Measurements from ENCODE around the gene RAB3GAP1.
A peak's percentile ranks its signal among the peaks of the same experiment; 100 is the strongest.
"Not testable (repeated sequence)": the region's sequence is repeated elsewhere in the genome, so short reads cannot be mapped to it uniquely, and the experiment has no call there.

Gene RAB3GAP1

GRCh38 chr2:135052042-135052876 is at the start of gene RAB3GAP1:
Gene RAB3GAP1 (plus strand): TSS chr2:135052292. CDS start chr2:135052308, 16 bp downstream.
- DNase-seq: peak; percentile 85

GRCh38 chr2:135002836-135003235 is 49.3 kb upstream of the RAB3GAP1 start:
- no peak for DNase-seq

- peak; percentile 58 for DNase-seq
These were observed 47.9 kb upstream of the RAB3GAP1 start for GRCh38 chr2:135004005-135004746.

GRCh38 chr2:135005753-135006152 is 46.3 kb upstream of the RAB3GAP1 start:
- DNase-seq: no peak

- DNase-seq: no peak
These were observed 42.8 kb upstream of the RAB3GAP1 start for GRCh38 chr2:135009339-135009738.

- DNase-seq: no peak
These were observed 41.7 kb upstream of the RAB3GAP1 start for GRCh38 chr2:135010200-135010942.

- no peak for DNase-seq
These were observed 40.5 kb upstream of the RAB3GAP1 start for GRCh38 chr2:135011633-135012032.

- no peak for DNase-seq
These were observed 30.5 kb upstream of the RAB3GAP1 start for GRCh38 chr2:135021618-135022017.

- no peak for DNase-seq
These were observed 28.9 kb upstream of the RAB3GAP1 start for GRCh38 chr2:135022952-135023880.

- no peak for DNase-seq
These were observed 28.1 kb upstream of the RAB3GAP1 start for GRCh38 chr2:135023886-135024485.

- no peak for DNase-seq
These were observed 22.5 kb upstream of the RAB3GAP1 start for GRCh38 chr2:135029481-135030134.

- DNase-seq: peak; percentile 23
These were observed 21.3 kb upstream of the RAB3GAP1 start for GRCh38 chr2:135030826-135031225.

- DNase-seq: not testable (repeated sequence)
These were observed 18.9 kb upstream of the RAB3GAP1 start for GRCh38 chr2:135033216-135033615.

- DNase-seq: peak; percentile 29
These were observed 14.3 kb upstream of the RAB3GAP1 start for GRCh38 chr2:135037831-135038230.

GRCh38 chr2:135043345-135043744 is 8.7 kb upstream of the RAB3GAP1 start:
- no peak for DNase-seq

GRCh38 chr2:135047300-135047699 is 4.8 kb upstream of the RAB3GAP1 start, which contains the start of gene MAP3K19:
Gene MAP3K19 (minus strand): TSS chr2:135047447. CDS start chr2:135024647, 22,800 bp downstream.
- DNase-seq: no peak

GRCh38 chr2:135048122-135048521 is 4.0 kb upstream of the RAB3GAP1 start:
- DNase-seq: no peak

GRCh38 chr2:135050132-135050531 is 2.0 kb upstream of the RAB3GAP1 start:
- DNase-seq: no peak

GRCh38 chr2:135050684-135051083 is 1.4 kb upstream of the RAB3GAP1 start:
- no peak for DNase-seq

GRCh38 chr2:135052997-135053474 is 944 bp downstream of the RAB3GAP1 start:
- peak; percentile 9 for DNase-seq

Data from HCEC 1CT (cell line).